ENCODE measurements around the gene SPRED2. TPM values are rescaled to one million over a fixed set of nuclear protein-coding genes. Genes with fewer than 3 reads are reported as not detected.
A peak's percentile ranks its signal among the peaks of the same experiment; 100 is the strongest.

The SPRED2 gene
- total and polyA plus RNA-seq, 8 donors: 31.5 to 47.1 (median 40.4) TPM

DNA sequence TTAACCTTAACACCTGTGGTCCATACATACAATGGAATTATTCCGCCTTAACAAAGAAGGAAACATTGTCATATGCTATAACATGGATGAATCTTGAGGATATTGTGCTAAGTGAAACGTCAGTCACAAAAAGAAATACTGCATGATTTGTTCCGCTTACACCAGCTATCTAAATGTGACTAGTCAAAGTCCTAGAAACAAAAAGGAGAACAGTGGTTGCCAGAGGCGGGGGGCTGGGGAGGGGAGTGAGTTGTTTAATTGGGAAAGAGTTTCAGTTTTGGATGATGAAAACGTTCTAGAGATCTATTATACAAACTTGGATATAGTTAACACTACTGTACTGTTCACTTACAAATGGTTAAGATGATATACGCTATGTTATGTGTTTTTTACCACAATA, 72.0 kb downstream of the SPRED2 start:
- Histone ChIP-seq H3K4me3 (no peak overlapping the region), H3K27me3 (no peaks in the 10 kb centered on the region), H3K27ac (no peak overlapping the region), H3K9me3 (no peaks in the 10 kb centered on the region), H3K36me3 (no peaks in the 10 kb centered on the region), H3K4me1 (peaks cover 5 to 31% of the 10 kb centered on the region in 2 donors)
- ATAC-seq (no peak), DNase-seq (no peak)
- intact Hi-C loops (cut with DNase I): no loop called here
- TF ChIP-seq, protein P1, sequence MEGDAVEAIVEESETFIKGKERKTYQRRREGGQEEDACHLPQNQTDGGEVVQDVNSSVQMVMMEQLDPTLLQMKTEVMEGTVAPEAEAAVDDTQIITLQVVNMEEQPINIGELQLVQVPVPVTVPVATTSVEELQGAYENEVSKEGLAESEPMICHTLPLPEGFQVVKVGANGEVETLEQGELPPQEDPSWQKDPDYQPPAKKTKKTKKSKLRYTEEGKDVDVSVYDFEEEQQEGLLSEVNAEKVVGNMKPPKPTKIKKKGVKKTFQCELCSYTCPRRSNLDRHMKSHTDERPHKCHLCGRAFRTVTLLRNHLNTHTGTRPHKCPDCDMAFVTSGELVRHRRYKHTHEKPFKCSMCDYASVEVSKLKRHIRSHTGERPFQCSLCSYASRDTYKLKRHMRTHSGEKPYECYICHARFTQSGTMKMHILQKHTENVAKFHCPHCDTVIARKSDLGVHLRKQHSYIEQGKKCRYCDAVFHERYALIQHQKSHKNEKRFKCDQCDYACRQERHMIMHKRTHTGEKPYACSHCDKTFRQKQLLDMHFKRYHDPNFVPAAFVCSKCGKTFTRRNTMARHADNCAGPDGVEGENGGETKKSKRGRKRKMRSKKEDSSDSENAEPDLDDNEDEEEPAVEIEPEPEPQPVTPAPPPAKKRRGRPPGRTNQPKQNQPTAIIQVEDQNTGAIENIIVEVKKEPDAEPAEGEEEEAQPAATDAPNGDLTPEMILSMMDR (IDR thresholded peaks at IDR 0.05): no peak

DNA sequence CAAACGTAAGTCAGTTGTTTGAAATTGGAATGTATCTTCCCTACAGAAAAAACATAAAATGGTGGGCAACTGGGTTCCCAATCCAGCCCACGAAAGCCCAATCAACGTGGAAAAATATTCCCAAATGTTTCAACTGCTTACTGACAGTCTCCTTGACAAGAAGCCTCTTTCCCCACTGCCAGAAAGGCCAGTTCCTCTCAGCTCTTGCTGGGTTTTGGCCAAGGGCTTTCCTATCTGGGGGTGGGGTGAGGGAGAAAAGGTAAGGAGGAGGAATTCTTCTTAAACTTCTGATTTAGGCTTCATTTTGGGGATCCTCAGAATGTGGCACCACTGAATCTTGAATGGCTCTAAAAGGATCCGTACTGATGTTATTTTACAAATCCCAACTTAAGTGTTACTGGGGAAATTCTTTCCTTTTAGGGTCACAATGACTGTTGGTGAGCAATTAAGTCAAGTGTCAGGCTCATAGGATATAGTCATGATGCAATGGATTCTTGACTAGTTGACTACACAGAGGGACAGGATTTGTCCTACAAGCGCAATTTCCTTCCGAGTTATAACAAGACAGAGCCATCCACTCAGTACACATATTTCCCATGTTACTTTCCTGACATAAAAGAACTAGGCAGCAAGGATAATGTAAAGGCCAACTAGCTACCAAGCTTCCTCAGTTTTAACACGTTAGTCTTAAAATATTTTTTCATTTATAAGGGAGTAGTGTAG, 73.6 kb downstream of the SPRED2 start:
- intact Hi-C loops (cut with DNase I): no loop called here
- TF ChIP-seq, protein P1 (IDR thresholded peaks at IDR 0.05): no peak
- no peaks in the 10 kb centered on the region for H3K9me3 ChIP-seq
- no peak overlapping the region for H3K4me3 ChIP-seq
- peak overlapping the region; percentile 25 to 41 for H3K27ac ChIP-seq
- no peaks in the 10 kb centered on the region for H3K27me3 ChIP-seq
- H3K4me1 ChIP-seq: peaks cover 5 to 41% of the 10 kb centered on the region in 2 donors
- no peak for DNase-seq
- peak; percentile 47 for ATAC-seq
- no peaks in the 10 kb centered on the region for H3K36me3 ChIP-seq

DNA sequence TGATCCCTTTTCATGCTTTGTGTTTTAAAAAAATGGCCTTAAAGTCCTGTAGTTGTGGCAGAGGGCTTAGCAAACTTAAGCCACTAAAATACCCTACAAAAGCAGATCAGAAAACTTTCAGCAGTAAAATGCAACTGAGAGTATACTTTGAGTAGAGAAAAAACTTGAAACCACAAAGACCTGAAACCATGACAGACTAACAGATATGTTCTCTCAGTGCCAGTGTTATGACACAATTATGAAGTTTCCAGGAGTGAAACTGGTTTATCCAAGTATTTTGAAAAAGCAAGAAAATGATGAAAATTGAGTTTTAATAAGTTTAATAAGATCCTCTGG, 74.5 kb downstream of the SPRED2 start:
- H3K4me1 ChIP-seq: peaks cover 5 to 50% of the 10 kb centered on the region in 2 donors
- no peak for DNase-seq
- TF ChIP-seq, protein P1 (IDR thresholded peaks at IDR 0.05): no peak
- intact Hi-C loops (cut with DNase I): no loop called here
- H3K4me3 ChIP-seq: no peak overlapping the region
- H3K9me3 ChIP-seq: no peaks in the 10 kb centered on the region
- H3K36me3 ChIP-seq: no peaks in the 10 kb centered on the region
- no peak overlapping the region for H3K27ac ChIP-seq
- no peak for ATAC-seq
- H3K27me3 ChIP-seq: no peaks in the 10 kb centered on the region

DNA sequence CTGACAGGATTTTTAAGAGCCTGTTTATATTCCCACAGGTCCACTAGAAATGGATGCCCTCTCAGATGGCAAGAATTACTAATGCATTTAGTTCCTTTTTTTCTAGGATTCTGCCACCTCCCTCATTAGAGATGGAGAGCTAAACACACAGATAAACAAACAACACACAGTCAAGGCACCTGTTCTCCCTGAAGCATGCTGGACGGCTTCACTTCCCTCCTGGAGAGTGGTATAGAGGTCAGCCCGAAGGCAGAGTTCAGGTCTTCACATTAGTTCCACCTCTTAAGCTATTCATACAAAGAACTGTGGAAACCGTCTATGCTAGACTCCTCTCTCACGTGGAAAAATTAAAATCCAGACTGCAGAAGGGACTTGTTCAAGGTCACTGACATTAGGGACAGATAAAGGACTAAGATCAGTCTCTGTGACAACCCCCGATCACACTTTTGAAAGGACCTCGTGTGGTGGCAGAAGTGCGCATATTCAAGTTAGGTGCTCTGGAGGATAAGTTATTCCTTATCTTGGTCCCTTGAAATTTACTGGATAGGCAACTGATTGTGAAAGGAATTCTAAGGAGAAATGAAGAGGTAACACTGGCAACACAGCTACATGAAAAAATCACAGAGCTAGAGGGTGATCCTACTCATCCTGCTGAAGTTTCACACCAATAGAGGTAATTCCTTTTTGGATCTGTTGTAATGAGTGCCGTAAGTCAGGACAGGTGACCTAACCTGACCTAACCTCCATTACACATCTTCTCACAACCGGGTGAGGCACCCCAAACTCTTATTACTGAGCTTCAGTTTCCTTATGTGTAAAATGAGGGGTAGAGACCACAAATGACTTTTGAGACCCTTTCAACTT, 75.1 kb downstream of the SPRED2 start:
- Histone ChIP-seq H3K36me3 (no peaks in the 10 kb centered on the region), H3K9me3 (no peaks in the 10 kb centered on the region), H3K4me3 (no peak overlapping the region), H3K4me1 (peaks cover 5 to 53% of the 10 kb centered on the region in 2 donors), H3K27me3 (no peaks in the 10 kb centered on the region), H3K27ac (no peak overlapping the region)
- TF ChIP-seq, protein P1 (IDR thresholded peaks at IDR 0.05): no peak
- ATAC-seq: no peak
- intact Hi-C loops (cut with DNase I): no loop called here
- DNase-seq: no peak

DNA sequence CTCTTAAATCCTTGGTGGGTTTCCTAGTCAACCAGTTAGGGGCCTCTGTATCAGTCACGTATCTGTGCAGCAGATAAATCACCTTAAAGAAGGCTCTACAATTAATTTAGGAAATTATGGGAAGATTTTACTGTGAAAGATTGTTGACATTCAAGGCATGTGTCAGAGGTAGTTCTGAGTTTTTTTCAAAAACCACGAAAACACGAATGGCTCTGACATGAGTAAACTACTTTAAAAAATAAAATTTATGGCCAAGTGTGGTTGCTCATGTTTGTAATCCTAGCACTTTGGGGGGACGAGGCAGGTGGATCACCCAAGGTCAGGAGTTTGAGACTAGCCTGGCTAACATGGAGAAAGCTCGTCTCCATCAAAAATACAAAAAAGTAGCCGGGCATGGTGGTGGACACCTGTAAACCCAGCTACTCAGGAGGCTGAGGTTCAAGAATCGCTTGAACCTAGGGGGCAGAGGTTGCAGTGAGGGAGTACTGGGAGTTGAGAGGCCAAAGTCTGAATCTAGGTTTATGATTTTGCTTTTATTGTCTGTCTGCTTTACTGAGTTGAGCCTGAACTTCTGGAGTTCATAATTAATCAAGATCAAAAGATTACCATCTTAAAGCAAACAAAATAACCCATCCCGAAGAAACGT, 77.1 kb downstream of the SPRED2 start:
- TF ChIP-seq, protein P1 (IDR thresholded peaks at IDR 0.05): no peak
- H3K27me3 ChIP-seq: no peaks in the 10 kb centered on the region
- no peaks in the 10 kb centered on the region for H3K9me3 ChIP-seq
- no peak for DNase-seq
- peaks cover 14 to 64% of the 10 kb centered on the region in 2 donors for H3K4me1 ChIP-seq
- H3K4me3 ChIP-seq: no peak overlapping the region
- no peak for ATAC-seq
- H3K27ac ChIP-seq: no peak overlapping the region
- no peaks in the 10 kb centered on the region for H3K36me3 ChIP-seq
- intact Hi-C loops (cut with DNase I): no loop called here

Data from left lung (tissue), 10 donors.